Stomach (tissue), 4 donors: ENCODE data around the gene EPB41L2.

Source experiments
- CTCF ChIP-seq, 7 experiments: fragments of 450-650 bp in 4 of 7; fragments of 200-600 bp in 3 of 7; sonication (generic) in 3 of 7; IDR thresholded peaks; one replicate each; pipeline ENCODE4 v1.5.1; 2016 to 2019; ENCODE audit warnings: antibody characterized with exemption in 7 of 7, control low read depth in 2 of 7, mild to moderate bottlenecking in 1 of 7
- EP300 ChIP-seq: sonication (generic); formaldehyde crosslinking; IDR thresholded peaks from one replicate; pipeline ENCODE4 v1.6.1; 2017; ENCODE audit warnings: antibody characterized with exemption
- POLR2A ChIP-seq, 4 donors: fragments of 450-650 bp; IDR thresholded peaks; one replicate each; pipeline ENCODE4 v1.6.1; 2016; ENCODE audit warnings: antibody characterized with exemption in 4 of 4, control low read depth in 2 of 4, mild to moderate bottlenecking in 1 of 4, moderate library complexity in 1 of 4
- POLR2AphosphoS5 ChIP-seq, 3 donors: sonication (generic); formaldehyde crosslinking; IDR thresholded peaks; one replicate each; pipeline ENCODE4 v1.6.1; 2016; ENCODE audit warnings: antibody characterized with exemption in 3 of 3

- TF ChIP-seq CTCF (IDR thresholded peaks at IDR 0.05): no peak
- TF ChIP-seq POLR2A (IDR thresholded peaks at IDR 0.05): no peak
- no peak for TF ChIP-seq POLR2AphosphoS5 (IDR thresholded peaks at IDR 0.05)
- no peak for TF ChIP-seq EP300
Measured at GRCh38 chr6:130978180-130978579, 84.9 kb downstream of the EPB41L2 start.
